NCI-H2107 treated with DMSO at 0.1 percent for 48 hours (cell line): ENCODE results near the gene APLNR.
A peak's percentile ranks its signal among the peaks of the same experiment; 100 is the strongest.
"Not testable (repeated sequence)": the region's sequence is repeated elsewhere in the genome, so short reads cannot be mapped to it uniquely, and the experiment has no call there.

Experiments
- DNase-seq: peaks from one replicate; lab custom pipeline; 2025; ENCODE audit not compliant: unreplicated experiment; lab: John Stamatoyannopoulos, UW

Gene APLNR

GRCh38 chr11:57237204-57237681 lies at the start of gene APLNR:
Gene APLNR (minus strand): TSS chr11:57237250. CDS start chr11:57237004, 246 bp downstream.
- no peak for DNase-seq

GRCh38 chr11:57283231-57283990 lies 46.4 kb upstream of the APLNR start:
- no peak for DNase-seq

GRCh38 chr11:57281546-57281945 lies 44.5 kb upstream of the APLNR start:
- not testable (repeated sequence) for DNase-seq

- no peak for DNase-seq
Measured at GRCh38 chr11:57279116-57279515, 42.1 kb upstream of the APLNR start.

GRCh38 chr11:57278721-57279095 lies 41.7 kb upstream of the APLNR start:
- no peak for DNase-seq

- DNase-seq: peak; percentile 38
Measured at GRCh38 chr11:57277845-57278720, 41.0 kb upstream of the APLNR start.

- no peak for DNase-seq
Measured at GRCh38 chr11:57276971-57277675, 40.1 kb upstream of the APLNR start.

- no peak for DNase-seq
Measured at GRCh38 chr11:57276169-57276970, 39.3 kb upstream of the APLNR start.

GRCh38 chr11:57275582-57275981 lies 38.5 kb upstream of the APLNR start:
- no peak for DNase-seq

GRCh38 chr11:57274904-57275498 lies 38.0 kb upstream of the APLNR start:
- no peak for DNase-seq

GRCh38 chr11:57273448-57274058 lies 36.5 kb upstream of the APLNR start:
- DNase-seq: no peak

GRCh38 chr11:57269571-57270021 lies 32.5 kb upstream of the APLNR start:
- no peak for DNase-seq

- DNase-seq: no peak
Measured at GRCh38 chr11:57266157-57266556, 29.1 kb upstream of the APLNR start.

GRCh38 chr11:57263351-57263750 lies 26.3 kb upstream of the APLNR start:
- no peak for DNase-seq

- DNase-seq: no peak
Measured at GRCh38 chr11:57262157-57262556, 25.1 kb upstream of the APLNR start.

GRCh38 chr11:57260937-57261783 lies 24.1 kb upstream of the APLNR start:
- no peak for DNase-seq

- no peak for DNase-seq
Measured at GRCh38 chr11:57256119-57256518, 19.1 kb upstream of the APLNR start.

- no peak for DNase-seq
Measured at GRCh38 chr11:57255618-57256017, 18.6 kb upstream of the APLNR start.

GRCh38 chr11:57254631-57255030 lies 17.6 kb upstream of the APLNR start:
- DNase-seq: no peak
